IPS-18c (cell line): Measurements from ENCODE around the gene EIF2B2.

Experiments used
- H3K4me3 ChIP-seq: 2 replicates; pipeline ENCODE4 v1.7.0; 2013; ENCODE audit warnings: low read depth, mild to moderate bottlenecking, low read length, moderate library complexity; ENCODE audit not compliant: insufficient read depth
- H3K9me3 ChIP-seq: one replicate; pipeline ENCODE4 v1.6.1; 2013; ENCODE audit warnings: mild to moderate bottlenecking, low read length, moderate library complexity; ENCODE audit not compliant: control insufficient read depth, insufficient read depth

EIF2B2 gene

DNA sequence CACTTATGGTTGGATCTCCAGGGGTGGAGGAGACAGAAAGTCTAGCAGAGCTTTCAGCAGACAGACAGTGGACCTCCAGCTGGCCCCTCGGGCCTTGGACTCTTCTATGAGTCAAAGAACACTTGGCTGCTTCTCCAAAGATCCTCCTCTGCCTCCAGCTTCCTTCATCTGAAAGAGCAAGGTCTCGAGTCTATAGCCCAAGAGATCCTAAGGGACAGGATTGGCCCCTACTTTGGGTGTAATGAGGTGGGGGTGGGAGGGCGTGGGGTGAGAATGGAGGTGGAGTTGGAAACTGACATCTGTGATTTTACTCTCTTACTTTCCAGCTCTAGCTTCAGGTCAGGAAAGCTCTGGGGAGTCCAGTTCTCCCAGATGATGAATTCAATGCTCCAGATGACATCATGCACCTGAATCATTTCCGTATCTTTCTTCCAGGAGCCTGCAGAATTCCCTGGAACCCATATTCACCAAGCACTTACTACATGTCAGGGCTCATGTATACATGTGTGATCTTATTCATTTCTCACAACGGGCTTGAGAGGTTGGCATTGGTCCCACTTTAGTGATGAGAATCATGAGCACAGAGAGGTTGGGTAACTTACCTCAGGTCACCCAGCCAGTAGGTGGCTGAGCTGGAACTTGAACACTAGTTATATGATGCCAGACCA is 37.1 kb upstream of the EIF2B2 start:
- no peak overlapping the region for H3K4me3 ChIP-seq
- no peaks in the 10 kb centered on the region for H3K9me3 ChIP-seq

DNA sequence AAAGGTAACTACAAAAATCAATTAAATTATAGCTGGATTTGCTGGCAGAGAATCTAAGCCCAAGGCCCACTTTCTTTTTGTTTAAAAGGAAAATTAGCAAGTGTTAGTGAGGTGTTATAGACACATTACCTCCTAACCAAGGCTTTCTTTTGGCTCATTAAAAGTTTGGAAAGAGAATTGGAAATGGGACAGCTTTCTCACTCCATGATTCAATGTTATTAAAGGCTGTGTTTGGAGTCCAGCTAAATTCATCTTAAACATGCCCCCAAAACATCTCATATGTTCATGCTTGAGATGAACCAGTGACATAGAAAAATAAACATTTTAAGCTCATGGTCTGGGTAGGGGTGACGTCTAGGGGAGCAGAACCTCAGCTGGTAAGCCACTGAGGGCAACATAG is 33.9 kb upstream of the EIF2B2 start:
- H3K4me3 ChIP-seq, result no peak overlapping the region
- no peaks in the 10 kb centered on the region for H3K9me3 ChIP-seq

DNA sequence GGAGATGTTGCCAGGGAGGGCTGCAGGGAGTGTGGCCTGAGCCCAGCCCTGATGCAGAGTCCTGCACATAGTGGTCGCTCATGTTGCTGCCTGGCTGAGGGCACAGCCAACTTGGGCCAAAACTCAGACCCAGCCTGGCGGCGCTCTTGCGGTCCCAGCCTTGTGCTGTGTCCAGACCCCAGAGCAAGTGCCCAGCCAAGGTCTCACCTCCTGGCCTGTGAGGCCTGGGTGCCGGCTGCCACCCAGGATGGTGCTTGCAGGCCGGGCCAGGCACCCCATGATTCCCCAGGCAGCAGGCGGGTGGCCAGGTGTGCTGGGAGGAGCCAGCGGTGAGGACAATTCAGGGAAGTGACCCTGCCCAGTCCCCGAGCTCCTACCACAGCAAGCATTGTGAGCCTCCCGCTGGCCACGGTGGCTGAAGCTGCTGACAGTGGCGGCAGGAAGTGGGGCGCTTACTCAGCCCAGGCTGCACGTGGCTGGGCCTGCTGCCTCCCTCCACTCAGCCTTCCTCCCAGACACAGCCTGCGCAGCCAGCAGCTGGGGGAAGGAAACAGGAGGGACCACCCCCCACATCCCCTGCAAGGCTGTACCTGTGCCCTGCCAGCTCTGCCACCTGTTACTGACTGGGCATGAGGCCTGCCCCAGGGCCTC is 29.6 kb upstream of the EIF2B2 start:
- Histone ChIP-seq H3K4me3 (no peak overlapping the region), H3K9me3 (no peaks in the 10 kb centered on the region)

DNA sequence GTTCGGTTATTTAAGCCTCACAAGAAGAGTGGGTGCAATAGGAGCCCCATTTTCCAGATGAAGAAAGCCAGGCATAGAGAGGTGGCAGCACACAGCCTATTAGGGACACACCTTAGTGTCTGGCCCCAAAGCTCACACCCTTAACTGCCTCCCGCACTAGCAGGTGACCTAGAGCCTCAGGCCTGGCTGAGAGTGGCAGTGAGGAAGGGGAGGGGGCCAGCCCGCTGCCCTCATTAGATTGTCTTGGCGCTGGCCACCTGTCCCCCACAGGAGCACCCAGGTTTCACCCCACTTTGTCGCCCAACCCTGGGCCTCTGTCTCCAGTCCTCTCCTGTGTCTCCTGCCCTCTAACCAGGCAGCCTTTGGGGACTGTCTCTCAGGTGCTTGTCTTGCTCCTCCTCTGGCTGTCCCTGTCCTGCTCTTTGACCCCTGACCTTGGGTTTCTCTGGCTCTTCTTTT is 28.8 kb upstream of the EIF2B2 start:
- H3K4me3 ChIP-seq, result no peak overlapping the region
- no peaks in the 10 kb centered on the region for H3K9me3 ChIP-seq

DNA sequence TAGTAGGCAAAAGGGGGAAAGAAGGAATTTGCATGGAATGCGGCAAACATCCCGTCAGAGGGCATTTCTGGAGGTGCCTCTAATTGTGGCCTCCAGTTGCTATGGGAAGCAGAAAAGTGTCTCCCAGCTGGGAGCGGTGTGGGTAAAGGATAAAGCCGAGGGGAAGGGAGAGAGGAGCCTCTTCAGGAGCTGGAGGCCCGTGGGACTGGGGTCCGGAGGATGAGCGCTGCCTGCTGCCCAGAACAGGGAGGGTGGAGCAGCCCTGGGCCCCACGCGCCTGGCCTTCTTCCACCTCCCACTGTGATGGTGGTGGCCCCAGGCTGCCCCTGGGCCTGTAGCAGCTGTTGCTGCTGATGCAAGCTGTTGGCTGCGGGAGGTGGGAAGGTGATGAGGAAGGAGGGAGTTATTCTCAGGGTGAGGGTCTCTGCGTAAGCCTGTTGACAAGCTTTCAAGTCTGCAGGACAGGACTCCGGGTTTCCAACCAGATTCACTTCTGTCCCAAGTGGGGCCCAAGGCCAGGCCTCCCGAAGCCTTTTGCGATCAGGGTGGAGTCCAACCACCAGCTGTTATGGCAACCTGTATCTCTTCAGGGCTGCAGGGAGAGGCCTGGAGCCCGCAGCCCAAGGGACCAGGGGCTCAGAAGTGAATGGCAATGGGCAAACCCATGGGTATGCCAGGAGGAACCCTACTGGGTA is 28.2 kb upstream of the EIF2B2 start:
- H3K9me3 ChIP-seq, result peaks cover 2% of the 10 kb centered on the region
- H3K4me3 ChIP-seq, result no peak overlapping the region

DNA sequence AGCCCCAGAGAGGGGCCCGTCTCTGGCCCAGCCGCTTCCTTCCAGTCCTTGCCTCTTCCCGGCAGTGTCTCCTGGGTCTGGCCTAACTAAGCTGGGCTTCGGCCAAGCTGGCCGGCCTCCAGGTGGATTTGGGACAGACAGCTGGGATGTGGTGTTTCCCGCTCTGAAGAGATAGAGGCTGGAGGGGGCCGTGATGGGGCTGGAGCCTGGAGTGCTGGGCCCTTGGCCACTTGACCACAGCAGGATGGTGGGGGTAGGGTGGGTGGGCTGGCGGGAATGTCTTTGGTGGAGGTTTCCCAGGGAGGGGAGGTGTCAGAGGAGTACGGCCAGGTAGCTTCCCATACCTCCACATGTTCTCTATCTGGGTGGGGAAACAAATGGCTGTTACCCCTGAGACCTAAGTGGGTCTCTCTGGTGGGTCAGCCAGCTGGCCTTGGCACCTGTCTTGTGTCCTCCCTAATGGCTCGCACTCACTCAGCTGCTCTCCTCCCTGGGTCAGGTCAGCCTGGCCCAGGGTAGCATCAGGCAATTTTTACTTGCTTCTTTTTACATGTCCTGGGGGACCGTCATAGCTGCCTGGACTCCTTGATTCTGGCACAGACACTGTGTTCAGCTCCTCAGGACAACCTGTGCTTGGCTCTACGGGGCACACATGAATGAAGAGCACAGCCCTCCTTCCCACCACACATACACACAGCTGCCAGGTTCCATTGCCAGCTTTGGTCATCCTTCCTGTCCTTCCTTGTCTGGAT is 27.5 kb upstream of the EIF2B2 start:
- peaks cover 2% of the 10 kb centered on the region for H3K9me3 ChIP-seq
- no peak overlapping the region for H3K4me3 ChIP-seq

DNA sequence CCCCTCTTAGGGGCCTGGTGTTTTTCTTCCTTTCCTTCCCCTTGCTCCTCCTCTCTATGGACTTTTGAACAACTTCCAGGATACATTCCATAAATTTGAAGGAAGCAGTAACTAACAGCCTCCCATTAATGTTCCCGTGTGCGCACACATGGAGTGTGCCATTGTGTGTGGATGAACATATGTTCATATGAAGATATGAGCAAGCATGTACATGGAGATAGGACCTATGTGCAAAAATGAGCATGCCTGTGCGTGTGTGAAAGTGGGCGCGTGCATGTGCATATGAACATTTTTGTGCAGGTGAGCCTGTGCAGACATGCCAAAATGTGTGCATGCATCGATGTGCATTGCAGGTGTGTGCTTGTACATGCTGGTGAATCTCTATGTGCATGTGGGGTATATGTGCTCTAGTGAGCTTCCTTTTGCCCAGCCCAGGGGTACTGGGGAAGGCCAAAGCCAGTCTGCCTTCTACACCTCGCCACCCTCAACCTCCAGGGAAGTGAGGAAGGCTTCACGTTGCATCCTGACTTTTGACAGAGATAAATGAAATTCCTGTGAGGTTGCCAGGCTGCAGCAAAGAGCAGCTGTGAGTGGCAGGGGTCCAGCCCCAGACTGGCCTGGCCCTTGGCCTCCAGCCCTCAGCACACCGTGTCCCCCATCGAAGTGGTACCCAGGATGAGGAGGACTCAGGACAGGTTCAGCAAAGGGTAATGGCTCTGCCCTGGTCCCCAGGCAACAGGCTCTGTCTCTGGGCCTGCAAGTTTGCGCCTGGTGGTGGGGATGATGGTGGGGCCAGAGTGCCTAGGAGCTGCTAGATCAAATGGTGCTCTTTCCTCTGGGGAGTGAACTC is 26.2 kb upstream of the EIF2B2 start:
- Histone ChIP-seq H3K9me3 (peaks cover 2% of the 10 kb centered on the region), H3K4me3 (no peak overlapping the region)

DNA sequence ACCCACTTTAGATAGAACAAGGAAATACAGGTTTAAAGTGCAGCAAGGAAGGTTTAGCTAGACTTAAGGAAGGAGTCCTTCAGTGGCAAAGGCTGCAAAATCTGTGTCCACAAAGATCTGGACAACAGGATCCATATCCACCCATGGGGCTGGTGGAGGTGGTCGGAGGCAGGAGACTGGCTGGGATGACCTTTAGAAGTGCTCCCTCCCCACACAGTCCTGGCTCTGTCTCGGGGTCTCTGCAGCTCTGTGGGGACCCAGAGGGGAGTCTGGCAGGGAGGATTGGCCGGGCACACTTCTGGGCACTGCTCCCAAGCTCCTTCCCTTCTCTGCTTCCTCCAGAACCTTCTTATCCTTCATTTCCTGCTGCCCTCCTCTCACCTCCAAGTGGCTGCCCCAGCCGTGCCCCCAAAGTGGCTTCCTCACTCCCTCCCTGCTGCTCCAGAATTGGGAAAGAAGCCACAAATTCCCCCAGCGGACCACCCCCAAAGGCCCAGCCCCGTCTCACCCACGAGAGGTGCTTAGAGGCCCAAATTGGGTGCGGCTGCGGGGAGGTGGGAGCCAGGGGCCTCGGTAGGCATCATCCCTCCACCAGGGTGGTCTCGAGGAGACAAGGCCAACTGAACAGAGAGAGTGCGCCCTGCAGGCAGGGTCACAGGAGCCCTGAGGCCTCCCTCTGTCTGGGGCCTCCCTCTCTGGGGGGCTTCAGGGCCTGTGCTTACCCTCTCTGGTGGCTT is 25.4 kb upstream of the EIF2B2 start:
- Histone ChIP-seq H3K9me3 (peaks cover 2% of the 10 kb centered on the region), H3K4me3 (no peak overlapping the region)

DNA sequence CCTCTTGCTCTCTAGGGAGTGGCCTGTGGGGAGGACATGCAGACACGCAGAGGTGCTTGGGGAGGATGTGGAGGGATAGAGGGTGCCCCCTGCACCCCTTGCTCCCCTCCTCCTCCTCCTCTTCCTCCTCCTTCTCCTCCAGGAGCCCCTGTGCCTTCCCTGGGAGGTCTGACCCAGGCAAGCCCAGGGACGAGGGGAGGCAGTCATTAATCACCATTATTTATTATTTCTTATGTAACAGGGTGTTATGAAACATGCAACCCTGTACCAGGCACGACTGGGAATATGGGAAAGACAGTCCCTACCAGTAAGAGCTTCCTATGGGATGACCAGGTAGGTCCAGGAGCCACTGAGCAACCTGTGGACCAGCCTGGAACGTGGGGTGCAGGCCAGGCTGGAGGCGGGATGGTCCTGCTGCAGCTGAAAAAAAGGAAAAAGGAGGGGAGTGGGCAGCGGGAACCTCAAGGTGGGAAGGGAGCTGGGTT is 24.8 kb upstream of the EIF2B2 start:
- Histone ChIP-seq H3K4me3 (no peak overlapping the region), H3K9me3 (peaks cover 2% of the 10 kb centered on the region)

DNA sequence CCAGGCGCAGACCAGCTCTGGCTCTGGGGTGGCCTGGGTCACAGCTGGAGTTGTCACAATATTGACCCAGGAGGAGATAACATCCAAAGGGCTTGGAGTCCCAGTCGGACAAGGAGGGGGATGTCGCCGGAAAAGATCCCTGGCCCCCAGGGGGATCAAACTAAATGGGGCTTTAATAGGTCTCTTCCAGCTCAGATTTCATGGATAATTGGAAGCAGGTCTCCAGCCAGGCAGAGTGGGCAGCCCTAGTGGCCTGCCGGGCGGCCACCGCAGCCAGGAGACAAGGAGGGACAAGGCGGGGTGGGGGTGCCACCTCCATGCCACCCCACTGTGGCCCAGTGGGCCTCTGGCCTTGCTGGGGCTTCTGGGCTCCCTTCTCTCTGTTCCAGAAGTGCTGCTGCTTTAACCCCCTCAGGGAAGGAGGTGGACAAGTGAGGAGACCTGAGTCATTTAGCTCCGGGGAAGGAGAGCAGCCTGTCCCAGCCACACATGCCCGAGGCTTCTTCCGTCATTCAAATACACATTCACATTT is 24.2 kb upstream of the EIF2B2 start:
- H3K9me3 ChIP-seq, result peaks cover 2% of the 10 kb centered on the region

DNA sequence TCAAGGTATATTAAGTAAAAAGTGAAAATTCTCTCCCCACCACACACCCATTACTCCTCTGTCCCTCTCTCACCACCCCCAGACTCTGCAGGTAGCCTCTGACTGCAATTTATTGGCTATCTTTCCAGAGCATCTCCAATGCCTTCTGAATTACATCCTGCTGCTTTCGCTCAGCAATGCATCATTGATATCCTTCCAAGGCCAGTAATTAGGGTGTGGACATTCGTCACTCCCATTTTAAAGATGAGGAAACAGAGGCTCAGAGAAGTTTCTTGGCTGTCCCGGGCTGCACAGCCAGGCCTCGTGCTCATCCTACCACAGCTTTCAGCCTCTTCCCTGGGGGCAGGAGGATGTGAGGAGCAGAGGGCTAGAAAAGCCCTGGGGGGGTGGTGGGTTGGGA is 23.7 kb upstream of the EIF2B2 start:
- Histone ChIP-seq H3K9me3 (peaks cover 2% of the 10 kb centered on the region), H3K4me3 (no peak overlapping the region)

More for the DNA sequence above, 24.2 kb upstream of the EIF2B2 start:
- H3K4me3 ChIP-seq, result no peak overlapping the region

DNA sequence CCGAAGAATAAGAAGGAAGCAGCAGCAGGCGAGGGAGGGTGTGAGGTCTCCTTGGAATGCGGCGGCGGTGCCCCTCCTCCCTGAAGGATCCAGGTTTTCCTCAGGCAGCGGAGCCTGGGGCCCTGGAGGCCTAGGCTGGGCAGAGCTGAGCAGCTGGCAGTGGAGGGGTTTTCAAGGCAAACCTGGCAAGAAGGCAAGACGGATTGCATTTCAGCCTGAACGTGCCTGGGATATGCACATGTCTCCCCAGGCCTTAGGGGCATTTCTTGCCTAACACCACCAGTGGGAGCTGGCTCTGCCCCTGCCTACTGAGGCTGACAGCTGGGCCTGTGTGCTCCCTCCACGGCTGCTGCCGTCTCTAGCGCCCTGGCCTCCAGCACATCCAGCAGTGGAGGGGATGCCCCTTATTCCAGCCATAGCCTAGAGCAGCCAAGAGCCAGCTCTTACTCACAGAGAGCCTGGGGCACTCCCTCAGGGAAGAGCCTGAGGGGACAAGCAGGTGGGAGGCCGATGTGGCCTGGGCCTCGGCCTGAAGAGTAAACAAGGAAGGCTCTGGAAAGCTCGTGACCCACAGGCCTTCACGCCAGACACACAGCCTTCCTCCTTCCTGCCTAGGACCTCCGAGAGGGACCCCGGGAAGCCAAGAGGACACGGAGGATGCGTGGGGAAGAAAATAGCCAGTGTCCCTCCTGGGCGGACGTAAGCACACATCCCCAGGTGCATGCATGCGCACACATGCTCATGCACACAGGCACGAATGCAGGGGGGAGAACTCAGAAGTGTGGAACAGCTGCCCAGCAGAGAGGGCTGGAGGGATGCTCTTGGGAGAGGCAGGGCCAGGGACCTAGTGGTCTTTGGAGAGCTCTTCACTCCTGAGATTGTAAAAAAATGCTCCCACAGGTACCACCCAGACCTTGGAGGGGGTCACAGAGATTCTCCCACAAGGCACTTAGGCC is 23.0 kb upstream of the EIF2B2 start:
- H3K9me3 ChIP-seq, result peaks cover 2% of the 10 kb centered on the region
- no peak overlapping the region for H3K4me3 ChIP-seq

DNA sequence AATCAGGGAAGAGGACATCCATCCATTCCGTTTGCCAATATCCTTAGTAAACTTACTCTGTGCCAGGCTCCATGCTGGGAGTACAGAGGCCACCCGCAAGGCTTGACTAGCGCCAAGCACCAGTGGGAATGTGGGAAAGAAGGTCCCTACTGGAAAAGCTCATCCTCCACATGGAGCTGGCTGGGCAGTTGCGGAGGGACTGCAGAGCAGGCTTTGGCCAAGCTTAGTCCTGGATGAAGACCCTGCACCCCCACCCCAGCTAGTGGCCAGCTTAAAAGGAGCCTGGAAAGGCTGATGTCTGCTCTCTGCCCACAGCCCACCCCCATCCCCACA is 22.4 kb upstream of the EIF2B2 start:
- Histone ChIP-seq H3K9me3 (peaks cover 2% of the 10 kb centered on the region), H3K4me3 (no peak overlapping the region)

DNA sequence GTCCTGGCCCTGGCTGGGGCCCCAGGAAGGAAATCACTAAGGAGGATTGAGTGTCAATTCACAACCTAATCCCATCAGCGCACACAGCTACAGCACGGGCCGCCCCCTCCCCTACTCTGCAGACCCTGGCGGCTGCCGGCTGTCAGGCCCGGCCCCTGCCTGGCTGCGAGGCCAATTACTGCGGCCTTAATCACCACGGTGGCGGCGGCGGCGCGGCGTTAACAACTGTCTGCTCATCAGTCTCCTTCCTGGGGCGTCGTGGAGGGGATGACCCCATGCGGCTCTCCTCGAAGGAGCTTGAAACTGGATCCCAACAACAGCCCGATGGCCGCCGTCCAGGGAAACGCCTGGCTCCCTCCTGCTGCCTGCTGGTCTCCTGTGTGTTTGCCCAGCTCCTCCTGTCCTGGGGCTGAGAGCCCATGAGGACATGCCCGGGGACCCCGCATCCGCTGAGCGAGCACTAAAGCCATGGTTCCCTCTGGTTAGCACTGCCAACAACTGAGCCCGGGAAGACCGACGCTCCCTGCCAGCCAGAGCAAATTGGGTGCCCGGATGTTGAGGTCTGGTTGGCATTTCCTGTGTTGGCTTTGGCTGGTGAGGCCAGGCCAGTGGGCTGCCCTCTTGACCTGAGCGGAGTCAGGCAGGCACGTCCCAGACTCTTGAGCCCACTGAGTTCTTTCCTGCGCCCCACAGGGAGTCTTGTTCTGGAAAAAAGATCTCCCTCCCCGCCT is 21.8 kb upstream of the EIF2B2 start:
- Histone ChIP-seq H3K4me3 (no peak overlapping the region), H3K9me3 (peaks cover 2% of the 10 kb centered on the region)

DNA sequence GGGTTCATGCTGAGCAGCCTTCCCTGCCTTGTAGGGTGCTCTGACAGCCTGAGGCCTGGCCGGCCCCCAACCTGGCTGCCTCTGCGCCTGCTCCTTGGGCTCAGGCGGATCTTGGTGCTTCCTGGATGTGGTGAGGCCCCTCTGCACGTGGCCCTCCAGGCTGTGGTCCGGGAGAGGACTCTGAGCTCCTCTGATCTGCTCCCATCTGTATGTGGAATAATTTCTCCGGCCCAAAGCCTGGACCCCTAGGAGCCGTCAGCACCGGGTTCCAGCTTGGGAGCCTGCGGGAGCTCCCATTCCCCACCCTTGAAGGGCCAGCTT is 21.3 kb upstream of the EIF2B2 start:
- peaks cover 2% of the 10 kb centered on the region for H3K9me3 ChIP-seq
- H3K4me3 ChIP-seq, result no peak overlapping the region
